SKM-1 (cell line): ENCODE results near the gene ZSCAN5B.
"Not testable (repeated sequence)": the region's sequence is repeated elsewhere in the genome, so short reads cannot be mapped to it uniquely, and the experiment has no call there.

Source experiments
- DNase-seq: peaks from one replicate; lab custom pipeline; 2025; ENCODE audit not compliant: unreplicated experiment; lab: John Stamatoyannopoulos, UW

The ZSCAN5B gene, protein sequence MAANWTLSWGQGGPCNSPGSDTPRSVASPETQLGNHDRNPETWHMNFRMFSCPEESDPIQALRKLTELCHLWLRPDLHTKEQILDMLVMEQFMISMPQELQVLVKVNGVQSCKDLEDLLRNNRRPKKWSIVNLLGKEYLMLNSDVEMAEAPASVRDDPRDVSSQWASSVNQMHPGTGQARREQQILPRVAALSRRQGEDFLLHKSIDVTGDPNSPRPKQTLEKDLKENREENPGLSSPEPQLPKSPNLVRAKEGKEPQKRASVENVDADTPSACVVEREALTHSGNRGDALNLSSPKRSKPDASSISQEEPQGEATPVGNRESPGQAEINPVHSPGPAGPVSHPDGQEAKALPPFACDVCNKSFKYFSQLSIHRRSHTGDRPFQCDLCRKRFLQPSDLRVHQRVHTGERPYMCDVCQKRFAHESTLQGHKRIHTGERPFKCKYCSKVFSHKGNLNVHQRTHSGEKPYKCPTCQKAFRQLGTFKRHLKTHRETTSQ

DNA sequence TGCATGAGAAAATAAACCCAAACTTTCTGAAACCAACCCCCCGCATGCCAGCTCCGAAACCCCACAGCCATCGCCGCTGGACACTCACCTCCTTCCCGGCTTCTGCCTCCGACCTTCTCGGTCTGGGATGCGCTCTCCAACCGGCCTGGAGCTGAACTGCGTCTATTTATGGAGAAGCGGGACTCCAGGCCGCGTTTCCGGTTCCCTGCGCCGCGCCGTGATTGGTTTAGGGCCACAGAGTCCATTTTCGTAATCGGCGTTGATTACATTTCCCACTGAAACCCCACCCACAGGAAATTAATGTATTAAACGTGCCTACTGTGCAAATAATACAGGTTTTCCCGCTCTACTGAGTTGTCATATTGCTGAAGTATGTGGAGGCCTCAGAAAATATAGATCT, at the start of gene ZSCAN5B:
ZSCAN5B (minus strand) TSS at position 138 of the 400 bp plus-strand sequence. CDS start 4,731 bp downstream, outside the sequence.
- not testable (repeated sequence) for DNase-seq

DNA sequence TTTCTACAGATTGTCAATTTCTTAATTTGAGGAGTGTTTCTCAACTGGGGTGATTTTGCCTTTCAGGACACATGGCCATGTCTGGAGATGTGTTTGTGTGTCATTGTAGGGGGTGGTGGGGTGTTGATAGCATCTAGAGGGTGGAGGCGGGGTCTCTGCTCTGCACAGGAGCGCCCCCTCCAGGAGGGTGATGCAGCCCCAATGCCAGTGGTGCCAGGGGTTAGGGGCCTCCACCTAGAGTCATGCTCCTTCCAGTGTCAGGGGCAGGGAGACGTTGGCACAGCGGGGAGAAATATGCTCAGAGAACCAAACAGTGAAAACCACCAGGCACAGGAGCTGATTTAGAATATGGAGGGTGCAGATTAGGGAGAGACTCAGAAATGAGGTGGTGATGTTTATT, 48.2 kb upstream of the ZSCAN5B start:
- not testable (repeated sequence) for DNase-seq

DNA sequence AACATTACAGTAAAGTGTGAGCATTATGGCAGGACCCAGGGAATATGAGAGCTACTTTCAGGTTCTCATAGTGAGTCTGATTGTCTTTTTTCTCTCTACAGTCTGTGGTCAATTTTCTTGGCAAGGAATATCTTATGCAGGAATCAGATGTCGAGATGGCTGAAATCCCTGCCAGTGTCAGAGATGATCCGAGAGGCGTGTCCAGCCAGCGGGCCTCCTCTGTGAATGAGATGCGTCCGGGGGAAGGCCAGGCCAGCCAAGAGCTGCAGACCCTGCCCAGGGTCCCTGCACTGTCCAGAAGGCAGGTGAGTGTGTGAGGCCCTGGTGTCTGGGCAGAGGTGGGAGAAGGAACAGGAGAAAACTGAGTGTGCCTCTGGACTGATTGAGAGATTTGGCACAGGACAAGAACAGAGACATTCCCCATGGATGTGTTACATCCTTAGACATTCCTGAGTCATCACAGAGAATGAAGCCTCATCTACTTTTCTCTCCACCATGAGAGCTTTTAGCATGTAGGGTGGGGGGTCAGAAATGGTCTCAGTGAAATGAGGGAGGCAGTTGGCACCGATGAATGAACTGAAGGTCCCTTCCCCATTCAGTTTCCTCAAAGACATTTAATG, 47.6 kb upstream of the ZSCAN5B start:
- no peak for DNase-seq

DNA sequence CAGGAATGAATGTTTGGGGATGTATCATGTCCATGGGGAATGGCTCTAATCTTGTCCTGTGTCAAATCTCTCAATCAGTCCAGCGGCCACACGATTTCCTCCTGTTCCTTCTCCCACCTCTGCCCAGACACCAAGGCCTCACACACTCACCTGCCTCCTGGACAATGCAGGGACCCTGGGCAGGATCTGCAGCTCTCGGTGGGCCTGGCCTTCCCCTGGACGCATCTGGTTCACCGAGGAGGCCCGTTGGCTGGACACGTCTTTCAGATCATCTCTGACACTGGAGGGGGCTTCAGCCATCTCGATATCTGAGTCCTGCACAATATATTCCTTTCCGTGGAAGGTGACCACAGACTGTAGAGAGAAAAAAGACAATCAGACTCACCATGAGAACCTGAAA, 25.9 kb upstream of the ZSCAN5B start:
- no peak for DNase-seq

DNA sequence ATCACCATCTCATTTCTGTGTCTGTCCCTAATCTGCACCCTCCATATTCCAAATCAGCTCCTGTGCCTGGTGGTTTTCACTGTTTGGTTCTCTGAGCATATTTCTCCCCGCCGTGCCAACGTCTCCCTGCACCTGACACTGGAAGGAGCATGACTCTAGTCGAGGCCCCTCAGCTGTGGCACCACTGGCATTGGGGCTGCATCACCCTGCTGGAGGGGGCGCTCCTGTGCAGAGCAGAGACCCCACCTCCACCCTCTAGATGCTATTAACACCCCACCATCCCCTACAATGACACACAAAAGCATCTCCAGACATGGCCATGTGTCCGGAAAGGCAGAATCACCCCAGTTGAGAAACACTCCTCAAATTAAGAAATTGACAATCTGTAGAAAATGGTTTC, 25.3 kb upstream of the ZSCAN5B start:
- DNase-seq: no peak

DNA sequence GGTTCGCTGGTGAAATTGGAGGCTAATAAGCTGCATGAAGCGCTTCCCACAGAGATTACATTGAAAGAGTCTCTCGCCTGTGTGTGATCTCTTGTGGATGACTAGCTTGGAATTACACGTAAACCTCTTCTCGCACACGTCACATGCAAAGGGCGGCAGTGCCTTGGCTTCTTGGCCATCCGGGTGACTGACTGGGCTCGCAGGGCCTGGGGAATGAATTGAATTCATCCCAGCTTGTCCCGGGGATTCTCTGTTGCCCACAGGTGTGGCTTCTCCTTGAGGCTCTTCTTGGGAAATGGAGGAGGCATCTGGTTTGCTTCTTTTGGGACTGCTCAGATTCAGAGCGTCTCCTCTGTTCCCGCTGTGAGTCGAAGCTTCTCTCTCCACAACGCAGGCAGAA, 24.3 kb upstream of the ZSCAN5B start:
- no peak for DNase-seq

GRCh38 chr19:56221442-56221841, 23.9 kb upstream of the ZSCAN5B start:
- DNase-seq: not testable (repeated sequence)

- no peak for DNase-seq
These were observed 21.4 kb upstream of the ZSCAN5B start for GRCh38 chr19:56218961-56219360.

GRCh38 chr19:56217039-56217949, 19.7 kb upstream of the ZSCAN5B start:
- DNase-seq: no peak

- no peak for DNase-seq
These were observed 14.1 kb upstream of the ZSCAN5B start for GRCh38 chr19:56211718-56212117.

GRCh38 chr19:56210036-56210435, 12.5 kb upstream of the ZSCAN5B start:
- not testable (repeated sequence) for DNase-seq

GRCh38 chr19:56209091-56209490, 11.5 kb upstream of the ZSCAN5B start:
- DNase-seq: no peak

GRCh38 chr19:56207581-56207980, 10.0 kb upstream of the ZSCAN5B start:
- DNase-seq: not testable (repeated sequence)

DNA sequence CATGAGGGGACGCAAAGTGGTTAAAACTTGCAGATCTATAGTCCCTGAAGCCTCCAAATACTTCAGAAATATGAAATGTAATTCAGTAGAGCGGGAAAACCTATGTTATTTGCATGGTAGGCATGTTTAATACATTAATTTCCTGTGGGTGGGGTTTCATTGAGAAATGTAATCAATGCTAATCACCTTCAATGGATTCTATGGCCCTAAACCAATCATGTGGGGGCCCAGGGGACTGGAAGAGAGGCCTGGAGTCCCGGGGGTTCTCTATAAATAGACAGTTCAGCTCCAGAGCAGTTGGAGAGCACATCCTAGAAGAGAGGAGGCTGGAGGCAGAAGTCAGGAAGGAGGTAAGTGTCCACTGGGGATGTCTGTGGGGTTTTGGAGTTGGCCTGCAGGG, 4.4 kb upstream of the ZSCAN5B start, which contains the start of gene ZSCAN5C:
ZSCAN5C (plus strand) TSS at position 301 of the 400 bp plus-strand sequence. CDS start 3,641 bp downstream, outside the sequence.
- DNase-seq: no peak

DNA sequence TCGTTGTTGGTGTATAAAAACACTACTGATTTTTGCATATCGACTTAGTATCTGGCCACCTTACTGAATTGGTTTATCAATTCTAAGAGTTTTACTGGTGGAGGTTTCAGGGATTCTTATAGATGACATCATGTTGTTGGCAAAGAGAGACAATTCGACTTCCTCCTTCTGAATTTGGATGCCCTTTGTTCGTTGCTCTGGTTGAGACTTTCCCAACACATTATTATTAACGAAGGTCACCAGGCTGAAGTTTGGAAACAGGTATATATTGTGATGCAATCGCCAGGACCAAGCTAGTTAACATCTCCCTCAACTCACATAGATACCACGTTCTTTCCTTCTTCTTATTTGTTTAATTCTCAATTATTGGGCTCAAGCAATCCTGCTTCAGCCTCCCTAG, 2.1 kb upstream of the ZSCAN5B start:
- no peak for DNase-seq

GRCh38 chr19:56193981-56194640, 3.5 kb downstream of the ZSCAN5B start:
- DNase-seq: no peak

- no peak for DNase-seq
These were observed 5.9 kb downstream of the ZSCAN5B start for GRCh38 chr19:56191711-56192110.

GRCh38 chr19:56191115-56191514, 6.5 kb downstream of the ZSCAN5B start:
- DNase-seq: no peak

GRCh38 chr19:56189785-56190184, 7.8 kb downstream of the ZSCAN5B start:
- no peak for DNase-seq

DNA sequence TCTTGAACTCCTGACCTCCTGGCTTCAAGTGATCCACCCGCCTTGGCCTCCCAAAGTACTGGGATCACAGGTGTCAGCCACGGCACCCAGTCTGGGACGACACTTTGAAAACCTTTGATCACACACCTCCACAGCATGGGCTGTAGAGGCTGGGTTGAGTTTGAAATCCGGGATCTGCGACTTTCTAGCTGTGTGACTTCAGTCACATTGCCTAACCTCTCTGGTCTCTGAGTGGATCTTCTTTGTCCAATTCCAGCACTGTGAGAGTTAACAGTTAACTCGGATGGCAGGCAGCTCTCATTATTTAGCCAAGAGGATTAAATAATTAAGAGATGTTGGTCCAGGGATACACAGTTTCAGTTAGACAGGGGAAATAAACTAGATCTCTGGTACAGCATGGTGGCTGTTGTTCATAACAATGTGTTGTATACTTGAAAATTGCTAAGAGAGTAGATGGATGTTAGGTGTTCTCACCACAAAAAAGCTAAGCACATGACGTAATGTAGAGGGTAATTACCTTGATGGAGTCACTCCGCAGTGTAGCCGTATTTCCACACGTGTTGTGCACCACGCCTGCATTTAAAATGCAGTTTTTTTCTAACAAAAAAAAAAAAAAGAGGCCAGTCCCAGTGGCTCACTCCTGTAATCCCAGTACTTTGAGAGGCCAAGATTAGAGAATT, 19.9 kb downstream of the ZSCAN5B start:
- DNase-seq: no peak
